Measurements from ENCODE around the gene UGT1A4. TPM values are rescaled to one million over a fixed set of nuclear protein-coding genes. Genes with fewer than 3 reads are reported as not detected.
"Not testable (repeated sequence)": the region's sequence is repeated elsewhere in the genome, so short reads cannot be mapped to it uniquely, and the experiment has no call there.

UGT1A4 gene
- total RNA-seq, 1 experiment from 2014 or later: 0.12 TPM

DNA sequence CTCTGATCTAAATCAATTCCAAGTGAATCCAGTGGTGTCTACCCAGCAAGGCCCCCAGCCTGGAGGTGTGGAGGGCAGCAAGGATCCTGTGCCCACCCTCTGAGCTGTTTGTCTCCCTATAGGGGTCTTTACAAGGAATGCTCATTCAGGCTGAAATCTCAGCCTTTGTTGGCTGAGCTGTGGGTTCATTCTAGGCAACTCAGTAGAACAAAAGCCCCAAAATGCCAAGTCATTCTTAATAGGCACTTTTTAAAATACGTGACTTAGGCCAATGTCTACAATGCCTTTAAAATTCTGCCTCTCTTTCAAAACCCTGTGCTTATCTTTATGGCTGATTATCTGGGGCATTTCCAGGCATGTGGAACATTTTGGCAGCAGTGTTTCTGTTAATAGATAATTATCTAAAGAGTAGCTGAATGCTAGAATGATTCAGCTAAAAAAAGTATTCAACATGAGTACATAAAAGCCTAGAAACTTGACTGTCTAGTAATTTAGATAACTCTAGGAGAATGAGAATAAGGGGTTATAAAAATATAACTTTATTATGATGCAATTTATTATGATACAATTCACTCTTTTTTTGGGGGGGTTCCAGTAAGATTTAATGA lies 18.4 kb upstream of the UGT1A4 start:
- TF ChIP-seq, protein P1, sequence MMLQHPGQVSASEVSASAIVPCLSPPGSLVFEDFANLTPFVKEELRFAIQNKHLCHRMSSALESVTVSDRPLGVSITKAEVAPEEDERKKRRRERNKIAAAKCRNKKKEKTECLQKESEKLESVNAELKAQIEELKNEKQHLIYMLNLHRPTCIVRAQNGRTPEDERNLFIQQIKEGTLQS (IDR thresholded peaks at IDR 0.05): no peak
- TF ChIP-seq ELF1 (IDR thresholded peaks at IDR 0.05; ENCODE audit: borderline replicate concordance, low read depth) (no peak), EZH2phosphoT487 (IDR thresholded peaks at IDR 0.05; ENCODE audit: borderline replicate concordance) (no peak), POLR2A (IDR thresholded peaks at IDR 0.05; ENCODE audit: borderline replicate concordance, extremely low read depth, insufficient read depth, insufficient read length) (no peak), JUND (IDR thresholded peaks at IDR 0.05) (no peak), TCF7L2 (IDR thresholded peaks at IDR 0.05; ENCODE audit: borderline replicate concordance, extremely low read depth, insufficient read depth, insufficient read length) (no peak), EZH2 (IDR thresholded peaks at IDR 0.05) (no peak), POLR2AphosphoS5 (IDR thresholded peaks at IDR 0.05; ENCODE audit: low read depth, low read length) (no peak), ZNF274 (IDR thresholded peaks at IDR 0.05; ENCODE audit: low read depth, low read length) (no peak), CBX3 (IDR thresholded peaks at IDR 0.05; ENCODE audit: low read depth) (no peak)
- TF ChIP-seq, protein P2, sequence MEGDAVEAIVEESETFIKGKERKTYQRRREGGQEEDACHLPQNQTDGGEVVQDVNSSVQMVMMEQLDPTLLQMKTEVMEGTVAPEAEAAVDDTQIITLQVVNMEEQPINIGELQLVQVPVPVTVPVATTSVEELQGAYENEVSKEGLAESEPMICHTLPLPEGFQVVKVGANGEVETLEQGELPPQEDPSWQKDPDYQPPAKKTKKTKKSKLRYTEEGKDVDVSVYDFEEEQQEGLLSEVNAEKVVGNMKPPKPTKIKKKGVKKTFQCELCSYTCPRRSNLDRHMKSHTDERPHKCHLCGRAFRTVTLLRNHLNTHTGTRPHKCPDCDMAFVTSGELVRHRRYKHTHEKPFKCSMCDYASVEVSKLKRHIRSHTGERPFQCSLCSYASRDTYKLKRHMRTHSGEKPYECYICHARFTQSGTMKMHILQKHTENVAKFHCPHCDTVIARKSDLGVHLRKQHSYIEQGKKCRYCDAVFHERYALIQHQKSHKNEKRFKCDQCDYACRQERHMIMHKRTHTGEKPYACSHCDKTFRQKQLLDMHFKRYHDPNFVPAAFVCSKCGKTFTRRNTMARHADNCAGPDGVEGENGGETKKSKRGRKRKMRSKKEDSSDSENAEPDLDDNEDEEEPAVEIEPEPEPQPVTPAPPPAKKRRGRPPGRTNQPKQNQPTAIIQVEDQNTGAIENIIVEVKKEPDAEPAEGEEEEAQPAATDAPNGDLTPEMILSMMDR (IDR thresholded peaks at IDR 0.05 in 2 of 3, conservative IDR thresholded peaks at IDR 0.05 in 1 of 3; ENCODE audit: borderline replicate concordance in 1 of 3, insufficient read depth in 1 of 3, low read depth in 2 of 3, low read length in 2 of 3): no peak
- ChIA-PET CTCF (no interaction called here), POLR2A (no interaction called here), RAD21 (ENCODE audit: low non-redundant PET in 1 of 2, low total read pairs in 2 of 2, uncharacterized antibody in 2 of 2, unreplicated experiment in 2 of 2) (no interaction called here)
- Histone ChIP-seq H3K4me1 (ENCODE audit: control insufficient read depth in 1 of 2, insufficient read depth in 2 of 2, low read length in 2 of 2) (no peaks in the 10 kb centered on the region), H3K4me2 (ENCODE audit: low read length) (no peak overlapping the region), H3K4me3 (replicated peaks in 1 of 2; ENCODE audit: low read depth in 1 of 2, low read length in 2 of 2) (no peak overlapping the region), H3K36me3 (ENCODE audit: control insufficient read depth in 1 of 2, insufficient read depth in 2 of 2, low read length in 2 of 2) (no peaks in the 10 kb centered on the region), H3K79me2 (ENCODE audit: insufficient read depth, low read length) (no peaks in the 10 kb centered on the region), H2AFZ (ENCODE audit: low read depth, low read length, poor library complexity, severe bottlenecking) (no peak overlapping the region), H3K27ac (ENCODE audit: low read depth, low read length) (no peak overlapping the region), H3K9me3 (ENCODE audit: control insufficient read depth in 1 of 2, insufficient read depth in 1 of 2, low read depth in 1 of 2, low read length in 2 of 2) (no peaks in the 10 kb centered on the region), H3K9ac (ENCODE audit: low read length) (no peak overlapping the region), H3K9me2 (ENCODE audit: insufficient read depth) (no peaks in the 10 kb centered on the region), H3K27me3 (ENCODE audit: insufficient read depth, low read length) (no peaks in the 10 kb centered on the region), H4K20me1 (ENCODE audit: insufficient read depth) (no peaks in the 10 kb centered on the region)
- no peak for DNase-seq (ENCODE audit: low read depth, low spot score)
- ATAC-seq: no peak
- intact Hi-C loops (cut with micrococcal nuclease): no loop called here
- BruUV-seq (replicated peaks): no TSS peak

DNA sequence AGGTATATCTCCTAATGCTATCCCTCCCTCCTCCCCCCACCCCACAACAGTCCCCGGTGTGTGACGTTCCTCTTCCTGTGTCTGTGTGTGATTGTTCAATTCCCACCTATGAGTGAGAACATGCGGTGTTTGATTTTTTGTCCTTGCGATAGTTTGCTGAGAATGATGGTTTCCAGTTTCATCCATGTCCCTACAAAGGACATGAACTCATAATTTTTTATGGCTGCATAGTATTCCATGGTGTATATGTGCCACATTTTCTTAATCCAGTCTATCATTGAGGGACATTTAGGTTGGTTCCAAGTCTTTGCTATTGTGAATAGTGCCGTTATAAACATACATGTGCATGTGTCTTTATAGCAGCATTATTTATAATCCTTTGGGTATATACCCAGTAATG lies 17.7 kb upstream of the UGT1A4 start:
- H3K4me3 ChIP-seq (replicated peaks in 1 of 2; ENCODE audit: low read depth in 1 of 2, low read length in 2 of 2); CTCF ChIA-PET; H2AFZ ChIP-seq (ENCODE audit: low read depth, low read length, poor library complexity, severe bottlenecking); H3K4me1 ChIP-seq (ENCODE audit: control insufficient read depth in 1 of 2, insufficient read depth in 2 of 2, low read length in 2 of 2); ATAC-seq; H4K20me1 ChIP-seq (ENCODE audit: insufficient read depth); intact Hi-C loops (cut with micrococcal nuclease); H3K9me3 ChIP-seq (ENCODE audit: control insufficient read depth in 1 of 2, insufficient read depth in 1 of 2, low read depth in 1 of 2, low read length in 2 of 2); H3K9ac ChIP-seq (ENCODE audit: low read length); H3K9me2 ChIP-seq (ENCODE audit: insufficient read depth); POLR2A ChIA-PET; BruUV-seq (replicated peaks); DNase-seq (ENCODE audit: low read depth, low spot score); H3K27me3 ChIP-seq (ENCODE audit: insufficient read depth, low read length); H3K36me3 ChIP-seq (ENCODE audit: control insufficient read depth in 1 of 2, insufficient read depth in 2 of 2, low read length in 2 of 2); H3K4me2 ChIP-seq (ENCODE audit: low read length); H3K79me2 ChIP-seq (ENCODE audit: insufficient read depth, low read length); RAD21 ChIA-PET (ENCODE audit: low non-redundant PET in 1 of 2, low total read pairs in 2 of 2, uncharacterized antibody in 2 of 2, unreplicated experiment in 2 of 2); H3K27ac ChIP-seq (ENCODE audit: low read depth, low read length): not testable (repeated sequence)

Measured in HCT116 (cell line).